ENCODE measurements around the gene STUM. TPM values are rescaled to one million over a fixed set of nuclear protein-coding genes. Genes with fewer than 3 reads are reported as not detected.

Gene STUM
- total RNA-seq, 2 donors from 2014 or later: not detected

GRCh38 chr1:226601456-226601855 is 52.9 kb downstream of the STUM start:
- no peak for DNase-seq

GRCh38 chr1:226602186-226603021 is 53.8 kb downstream of the STUM start:
- H3K27ac Mint-ChIP-seq: no peak overlapping the region
- no peak for ATAC-seq (replicated peaks in 1 of 2)
- no peak for DNase-seq

More at GRCh38 chr1:226601456-226601855, 52.9 kb downstream of the STUM start:
- Mint-ChIP-seq H3K9me3 (no peaks in the 10 kb centered on the region), H3K4me1 (ENCODE audit: low read depth) (no peaks in the 10 kb centered on the region), H3K4me3 (no peak overlapping the region), H3K36me3 (ENCODE audit: insufficient read depth in 2 of 2) (no peaks in the 10 kb centered on the region), H3K27me3 (ENCODE audit: low read depth) (peaks cover 5% of the 10 kb centered on the region), H3K27ac (no peak overlapping the region)
- ATAC-seq (replicated peaks in 1 of 2): no peak

GRCh38 chr1:226603022-226603857 is 54.7 kb downstream of the STUM start:
- no peak for ATAC-seq (replicated peaks in 1 of 2)
- Mint-ChIP-seq H3K4me1 (ENCODE audit: low read depth) (no peaks in the 10 kb centered on the region), H3K4me3 (no peak overlapping the region), H3K27ac (no peak overlapping the region), H3K27me3 (ENCODE audit: low read depth) (peaks cover 5% of the 10 kb centered on the region), H3K36me3 (ENCODE audit: insufficient read depth in 2 of 2) (no peaks in the 10 kb centered on the region), H3K9me3 (no peaks in the 10 kb centered on the region)
- DNase-seq: no peak

More at GRCh38 chr1:226602186-226603021, 53.8 kb downstream of the STUM start:
- Mint-ChIP-seq H3K36me3 (ENCODE audit: insufficient read depth in 2 of 2) (no peaks in the 10 kb centered on the region), H3K9me3 (no peaks in the 10 kb centered on the region), H3K27me3 (ENCODE audit: low read depth) (peaks cover 5% of the 10 kb centered on the region), H3K4me3 (no peak overlapping the region), H3K4me1 (ENCODE audit: low read depth) (no peaks in the 10 kb centered on the region)

GRCh38 chr1:226603858-226604559 is 55.4 kb downstream of the STUM start:
- no peak overlapping the region for H3K4me3 Mint-ChIP-seq
- no peaks in the 10 kb centered on the region for H3K36me3 Mint-ChIP-seq (ENCODE audit: insufficient read depth in 2 of 2)
- no peak for DNase-seq
- H3K9me3 Mint-ChIP-seq: no peaks in the 10 kb centered on the region
- H3K27me3 Mint-ChIP-seq (ENCODE audit: low read depth): no peaks in the 10 kb centered on the region
- no peak for ATAC-seq (replicated peaks in 1 of 2)
- no peaks in the 10 kb centered on the region for H3K4me1 Mint-ChIP-seq (ENCODE audit: low read depth)
- H3K27ac Mint-ChIP-seq: no peak overlapping the region

- Mint-ChIP-seq H3K36me3 (ENCODE audit: insufficient read depth in 2 of 2) (no peaks in the 10 kb centered on the region), H3K27ac (no peak overlapping the region), H3K9me3 (no peaks in the 10 kb centered on the region), H3K27me3 (ENCODE audit: low read depth) (no peaks in the 10 kb centered on the region), H3K4me1 (ENCODE audit: low read depth) (no peaks in the 10 kb centered on the region), H3K4me3 (no peak overlapping the region)
- DNase-seq (no peak), ATAC-seq (replicated peaks in 1 of 2) (no peak)
Measured at GRCh38 chr1:226604560-226605317, 56.2 kb downstream of the STUM start.

- Mint-ChIP-seq H3K4me1 (ENCODE audit: low read depth) (no peaks in the 10 kb centered on the region), H3K9me3 (no peaks in the 10 kb centered on the region), H3K27ac (no peak overlapping the region), H3K27me3 (ENCODE audit: low read depth) (no peaks in the 10 kb centered on the region), H3K4me3 (no peak overlapping the region), H3K36me3 (ENCODE audit: insufficient read depth in 2 of 2) (no peaks in the 10 kb centered on the region)
- ATAC-seq (replicated peaks in 1 of 2) (no peak), DNase-seq (no peak)
Measured at GRCh38 chr1:226605318-226605950, 56.9 kb downstream of the STUM start.

- no peak for ATAC-seq (replicated peaks in 1 of 2)
- no peaks in the 10 kb centered on the region for H3K27me3 Mint-ChIP-seq (ENCODE audit: low read depth)
- H3K36me3 Mint-ChIP-seq (ENCODE audit: insufficient read depth in 2 of 2): no peaks in the 10 kb centered on the region
- DNase-seq: no peak
- no peaks in the 10 kb centered on the region for H3K4me1 Mint-ChIP-seq (ENCODE audit: low read depth)
- no peaks in the 10 kb centered on the region for H3K9me3 Mint-ChIP-seq
- H3K4me3 Mint-ChIP-seq: no peak overlapping the region
- no peak overlapping the region for H3K27ac Mint-ChIP-seq
Measured at GRCh38 chr1:226606311-226607267, 58.0 kb downstream of the STUM start.

GRCh38 chr1:226607268-226607660 is 58.7 kb downstream of the STUM start:
- DNase-seq: no peak
- ATAC-seq (replicated peaks in 1 of 2): no peak

GRCh38 chr1:226607821-226608220 is 59.3 kb downstream of the STUM start:
- no peaks in the 10 kb centered on the region for H3K27me3 Mint-ChIP-seq (ENCODE audit: low read depth)
- no peaks in the 10 kb centered on the region for H3K36me3 Mint-ChIP-seq (ENCODE audit: insufficient read depth in 2 of 2)
- H3K9me3 Mint-ChIP-seq: no peaks in the 10 kb centered on the region
- no peak for ATAC-seq (replicated peaks in 1 of 2)
- no peak for DNase-seq
- no peaks in the 10 kb centered on the region for H3K4me1 Mint-ChIP-seq (ENCODE audit: low read depth)
- H3K4me3 Mint-ChIP-seq: no peak overlapping the region
- H3K27ac Mint-ChIP-seq: no peak overlapping the region

More at GRCh38 chr1:226607268-226607660, 58.7 kb downstream of the STUM start:
- no peaks in the 10 kb centered on the region for H3K36me3 Mint-ChIP-seq (ENCODE audit: insufficient read depth in 2 of 2)
- no peaks in the 10 kb centered on the region for H3K4me1 Mint-ChIP-seq (ENCODE audit: low read depth)
- H3K9me3 Mint-ChIP-seq: no peaks in the 10 kb centered on the region
- no peak overlapping the region for H3K27ac Mint-ChIP-seq
- no peak overlapping the region for H3K4me3 Mint-ChIP-seq
- H3K27me3 Mint-ChIP-seq (ENCODE audit: low read depth): no peaks in the 10 kb centered on the region

- no peaks in the 10 kb centered on the region for H3K36me3 Mint-ChIP-seq (ENCODE audit: insufficient read depth in 2 of 2)
- no peaks in the 10 kb centered on the region for H3K9me3 Mint-ChIP-seq
- DNase-seq (peak; percentile 72 to 77), ATAC-seq (replicated peaks in 1 of 2) (peak; percentile 72 to 75)
- H3K4me1 Mint-ChIP-seq (ENCODE audit: low read depth): no peaks in the 10 kb centered on the region
- no peak overlapping the region for H3K27ac Mint-ChIP-seq
- no peaks in the 10 kb centered on the region for H3K27me3 Mint-ChIP-seq (ENCODE audit: low read depth)
- H3K4me3 Mint-ChIP-seq: no peak overlapping the region
Measured at GRCh38 chr1:226608699-226609505, 60.3 kb downstream of the STUM start.

Measured in activated T-cell treated with anti-CD3 and anti-CD28 coated beads, Interleukin-2, amount 50 U/mL, for 72 hours (primary cell).